ENCODE measurements around the gene KRT13. TPM values are rescaled to one million over a fixed set of nuclear protein-coding genes. Genes with fewer than 3 reads are reported as not detected.

Gene KRT13
- total and polyA plus RNA-seq, 2 donors (not counting 1 experiment from before 2014, with no cell fraction given), result not detected

- Histone ChIP-seq H2AFZ (ENCODE audit: insufficient read depth, low read depth, low read length, poor library complexity, severe bottlenecking) (no peak overlapping the region), H3K4me1 (ENCODE audit: control insufficient read depth in 2 of 2, insufficient read depth in 2 of 2, low read length in 2 of 2) (no peaks in the 10 kb centered on the region), H3K4me3 (ENCODE audit: control extremely low read depth in 1 of 5, extremely low read depth in 1 of 5, insufficient read depth in 1 of 5, low read depth in 2 of 5, low read length in 4 of 5) (no peak overlapping the region), H3K27me3 (replicated peaks in 1 of 4; ENCODE audit: control extremely low read depth in 1 of 4, control insufficient read depth in 3 of 4, insufficient read depth in 4 of 4, low read length in 3 of 4) (peaks cover 0 to 6% (median 0%) of the 10 kb centered on the region in 4 experiments), H3K9ac (ENCODE audit: low read length) (no peak overlapping the region), H4K20me1 (ENCODE audit: control insufficient read depth, insufficient read depth, low read length, poor library complexity, severe bottlenecking) (no peaks in the 10 kb centered on the region), H3K27ac (ENCODE audit: low read length in 2 of 2) (no peak overlapping the region), H3K79me2 (ENCODE audit: control insufficient read depth, insufficient read depth, low read length) (no peaks in the 10 kb centered on the region), H3K4me2 (replicated peaks; ENCODE audit: low read depth, low read length, poor library complexity, severe bottlenecking) (no peak overlapping the region), H3K36me3 (replicated peaks in 1 of 2; ENCODE audit: control extremely low read depth in 1 of 2, control insufficient read depth in 1 of 2, extremely low read depth in 1 of 2, insufficient read depth in 2 of 2, low read length in 1 of 2) (no peaks in the 10 kb centered on the region), H3K9me3 (ENCODE audit: control extremely low read depth in 1 of 3, control insufficient read depth in 2 of 3, insufficient read depth in 1 of 3, low read length in 2 of 3) (no peaks in the 10 kb centered on the region)
- no peak overlapping the region for H3K27ac Mint-ChIP-seq
- H3K4me3 Mint-ChIP-seq, result no peak overlapping the region
- ChIA-PET POLR2A (no interaction called here), CTCF (no interaction called here)
- WGBS (ENCODE audit: insufficient coverage), result 73% methylated on average over 10 of the region's 11 CpGs
- no peak for ATAC-seq (ENCODE audit: low read depth)
- H3K4me1 Mint-ChIP-seq, result no peaks in the 10 kb centered on the region
- peaks cover 27% of the 10 kb centered on the region for H3K27me3 Mint-ChIP-seq
- DNase-seq, result no peak
- H3K9me3 Mint-ChIP-seq (ENCODE audit: insufficient read depth), result no peaks in the 10 kb centered on the region
- TF ChIP-seq CTCF (IDR thresholded peaks at IDR 0.05), result no peak
- no peak for TF ChIP-seq EZH2 (IDR thresholded peaks at IDR 0.05; ENCODE audit: borderline replicate concordance, insufficient read depth, low read depth, low read length, poor library complexity, severe bottlenecking)
- intact Hi-C loops (cut with micrococcal nuclease), result no loop called here
Observed at GRCh38 chr17:41519501-41520224, 14.3 kb upstream of the KRT13 start.

GRCh38 chr17:41518789-41519449 lies 13.5 kb upstream of the KRT13 start, which contains the start of gene KRT15:
KRT15 (minus strand) TSS chr17:41518890; CDS start chr17:41518827, 63 bp downstream.
- CTCF ChIA-PET, result no interaction called here
- no peak for ATAC-seq (ENCODE audit: low read depth)
- H3K27ac Mint-ChIP-seq, result no peak within 1 kb of the TSS

More at GRCh38 chr17:41518789-41519449, 13.5 kb upstream of the KRT13 start, which contains the start of gene KRT15:
- no peaks in the 10 kb centered on the region for H3K4me1 Mint-ChIP-seq
- Histone ChIP-seq H3K36me3 (replicated peaks in 1 of 2; ENCODE audit: control extremely low read depth in 1 of 2, control insufficient read depth in 1 of 2, extremely low read depth in 1 of 2, insufficient read depth in 2 of 2, low read length in 1 of 2) (no peaks in the 10 kb centered on the region), H2AFZ (ENCODE audit: insufficient read depth, low read depth, low read length, poor library complexity, severe bottlenecking) (no peak within 1 kb of the TSS), H3K79me2 (ENCODE audit: control insufficient read depth, insufficient read depth, low read length) (no peaks in the 10 kb centered on the region), H4K20me1 (ENCODE audit: control insufficient read depth, insufficient read depth, low read length, poor library complexity, severe bottlenecking) (no peaks in the 10 kb centered on the region), H3K4me2 (replicated peaks; ENCODE audit: low read depth, low read length, poor library complexity, severe bottlenecking) (no peak within 1 kb of the TSS), H3K9ac (ENCODE audit: low read length) (no peak within 1 kb of the TSS), H3K4me1 (ENCODE audit: control insufficient read depth in 2 of 2, insufficient read depth in 2 of 2, low read length in 2 of 2) (no peaks in the 10 kb centered on the region), H3K27ac (ENCODE audit: low read length in 2 of 2) (no peak within 1 kb of the TSS), H3K4me3 (ENCODE audit: control extremely low read depth in 1 of 5, extremely low read depth in 1 of 5, insufficient read depth in 1 of 5, low read depth in 2 of 5, low read length in 4 of 5) (no peak within 1 kb of the TSS), H3K9me3 (ENCODE audit: control extremely low read depth in 1 of 3, control insufficient read depth in 2 of 3, insufficient read depth in 1 of 3, low read length in 2 of 3) (no peaks in the 10 kb centered on the region), H3K27me3 (replicated peaks in 1 of 4; ENCODE audit: control extremely low read depth in 1 of 4, control insufficient read depth in 3 of 4, insufficient read depth in 4 of 4, low read length in 3 of 4) (peaks cover 0 to 6% (median 0%) of the 10 kb centered on the region in 4 experiments)
- no peak for TF ChIP-seq CTCF (IDR thresholded peaks at IDR 0.05)
- no peak for TF ChIP-seq EZH2 (IDR thresholded peaks at IDR 0.05; ENCODE audit: borderline replicate concordance, insufficient read depth, low read depth, low read length, poor library complexity, severe bottlenecking)
- intact Hi-C loops (cut with micrococcal nuclease), result no loop called here
- H3K4me3 Mint-ChIP-seq, result no peak within 1 kb of the TSS
- H3K9me3 Mint-ChIP-seq (ENCODE audit: insufficient read depth), result no peaks in the 10 kb centered on the region
- POLR2A ChIA-PET, result no interaction called here
- peaks cover 28% of the 10 kb centered on the region for H3K27me3 Mint-ChIP-seq
- no peak for DNase-seq
- WGBS (ENCODE audit: insufficient coverage), result 79% methylated on average over 6 of the region's 8 CpGs

All from B cell (primary cell).